ENCODE results near the gene ETDC. TPM values are rescaled to one million over a fixed set of nuclear protein-coding genes. Genes with fewer than 3 reads are reported as not detected.

ETDC gene
- total RNA-seq (2012; rRNA removed) (not detected in 2 replicates), polyA plus RNA-seq (2012; rRNA removed) (not detected in 2 replicates), Bru-seq, nascent RNA (not detected), BruChase-seq, experiment 1, labeled RNA remaining after a 6-hour chase (not detected), BruChase-seq, experiment 2, labeled RNA remaining after a 2-hour chase (not detected)
- not detected in 2 replicates for polyA plus RNA-seq (2012; cell fraction: cytosol; rRNA removed)
- not detected in 2 replicates for polyA plus RNA-seq (2012; cell fraction: nucleus; rRNA removed; ENCODE audit: low replicate concordance)
- long read RNA-seq: 0 reads

- H3K27ac ChIP-seq (ENCODE audit: insufficient read depth, low read length): no peak within 1 kb of the TSS
- H3K18ac ChIP-seq (ENCODE audit: low read depth, low read length): no peak within 1 kb of the TSS
- no peak within 1 kb of the TSS for H3K4me3 ChIP-seq (ENCODE audit: insufficient read depth, low read depth, low read length)
- H2AK9ac ChIP-seq (replicated peaks; ENCODE audit: low read depth, low read length, poor library complexity): no peak within 1 kb of the TSS
- no TSS peak for BruUV-seq (replicated peaks)
- no peak within 1 kb of the TSS for H2BK120ac ChIP-seq (ENCODE audit: low read depth, low read length)
- H3K79me1 ChIP-seq (ENCODE audit: low read depth in 1 of 2, low read length in 2 of 2): peaks cover 0 to 3% of the 10 kb centered on the region in 2 experiments; a peak in 2 of 4 replicates
- ATAC-seq (ENCODE audit: low read depth) (no peak), DNase-seq (no peak)
- no peaks in the 10 kb centered on the region for H4K20me1 ChIP-seq (ENCODE audit: insufficient read depth, low read length)
- H3K9ac ChIP-seq (ENCODE audit: low read depth, low read length): no peak within 1 kb of the TSS
- intact Hi-C loops (cut with micrococcal nuclease) (no loop called here), in situ Hi-C loops (cut with MboI; ENCODE audit: low sequenced_read_pairs) (no loop called here), dilution Hi-C loops (cut with HindIII; ENCODE audit: low sequenced_read_pairs, unreplicated experiment) (no loop called here)
- no peak within 1 kb of the TSS for H3K4me2 ChIP-seq (ENCODE audit: low read depth, low read length)
- no peaks in the 10 kb centered on the region; the same call in 1 of the 2 replicates for H3K27me3 ChIP-seq (ENCODE audit: control insufficient read depth, insufficient read depth, low read length)
- no CpG with 5 or more reads among the region's 1 CpG for WGBS, 2 experiments (ENCODE audit: extremely low coverage in 2 of 2, insufficient read length in 1 of 2)
- no peak within 1 kb of the TSS for H4K8ac ChIP-seq (ENCODE audit: low read depth in 2 of 2, low read length in 2 of 2)
- H3K4ac ChIP-seq (ENCODE audit: low read depth, low read length): no peak within 1 kb of the TSS
- H2BK5ac ChIP-seq (ENCODE audit: low read depth, low read length, poor library complexity, severe bottlenecking): no peak within 1 kb of the TSS
- H4K5ac ChIP-seq (ENCODE audit: low read depth, low read length): no peak within 1 kb of the TSS
- H2BK20ac ChIP-seq (ENCODE audit: low read depth, low read length): no peak within 1 kb of the TSS
- CTCF ChIA-PET: no interaction called here
- H2AFZ ChIP-seq (replicated peaks; ENCODE audit: low read length, poor library complexity): no peak within 1 kb of the TSS
- H2BK15ac ChIP-seq (ENCODE audit: low read depth, low read length): no peak within 1 kb of the TSS
- no peaks in the 10 kb centered on the region for H3K4me1 ChIP-seq (ENCODE audit: control insufficient read depth, insufficient read depth, low read length)
- POLR2A ChIA-PET (ENCODE audit: unreplicated experiment): no interaction called here
- H3K14ac ChIP-seq (replicated peaks; ENCODE audit: low read depth, low read length): no peak within 1 kb of the TSS
- H3K9me3 ChIP-seq (ENCODE audit: control insufficient read depth, insufficient read depth, low read length): no peaks in the 10 kb centered on the region
- no peaks in the 10 kb centered on the region for H3K9me1 ChIP-seq (ENCODE audit: insufficient read depth, low read length)
- no peaks in the 10 kb centered on the region for H3K36me3 ChIP-seq (ENCODE audit: control insufficient read depth, insufficient read depth, low read length)
- TF ChIP-seq CTCF (conservative IDR thresholded peaks at IDR 0.05; ENCODE audit: low read depth, low read length) (no peak), RCOR1 (IDR thresholded peaks at IDR 0.05; ENCODE audit: insufficient replicate concordance, low read length) (no peak), BHLHE40 (IDR thresholded peaks at IDR 0.05; ENCODE audit: low read depth, low read length) (no peak), MAFK (IDR thresholded peaks at IDR 0.05; ENCODE audit: low read depth, low read length) (no peak), FOS (IDR thresholded peaks at IDR 0.05; ENCODE audit: low read depth, low read length) (no peak), CEBPB (IDR thresholded peaks at IDR 0.05; ENCODE audit: low read depth, low read length) (no peak), RAD21 (IDR thresholded peaks at IDR 0.05; ENCODE audit: low read length) (no peak), MAZ (IDR thresholded peaks at IDR 0.05; ENCODE audit: borderline replicate concordance, low read depth, low read length) (no peak), CHD1 (IDR thresholded peaks at IDR 0.05; ENCODE audit: low read depth, low read length) (no peak), POLR2A (IDR thresholded peaks at IDR 0.05; ENCODE audit: low read depth, low read length) (no peak), RFX5 (IDR thresholded peaks at IDR 0.05; ENCODE audit: low read depth, low read length) (no peak), MXI1 (IDR thresholded peaks at IDR 0.05; ENCODE audit: borderline replicate concordance, low read depth, low read length) (no peak), NFE2L2 (IDR thresholded peaks at IDR 0.05; ENCODE audit: low read depth, low read length) (no peak), ELK1 (IDR thresholded peaks at IDR 0.05; ENCODE audit: borderline replicate concordance, low read depth, low read length) (no peak), SMC3 (IDR thresholded peaks at IDR 0.05; ENCODE audit: low read depth, low read length) (no peak)
- TF ChIP-seq, protein P1, sequence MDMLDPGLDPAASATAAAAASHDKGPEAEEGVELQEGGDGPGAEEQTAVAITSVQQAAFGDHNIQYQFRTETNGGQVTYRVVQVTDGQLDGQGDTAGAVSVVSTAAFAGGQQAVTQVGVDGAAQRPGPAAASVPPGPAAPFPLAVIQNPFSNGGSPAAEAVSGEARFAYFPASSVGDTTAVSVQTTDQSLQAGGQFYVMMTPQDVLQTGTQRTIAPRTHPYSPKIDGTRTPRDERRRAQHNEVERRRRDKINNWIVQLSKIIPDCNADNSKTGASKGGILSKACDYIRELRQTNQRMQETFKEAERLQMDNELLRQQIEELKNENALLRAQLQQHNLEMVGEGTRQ (IDR thresholded peaks at IDR 0.05; ENCODE audit: low read depth, low read length): no peak
- H3K23ac ChIP-seq (ENCODE audit: low read depth, low read length): no peak within 1 kb of the TSS
- H3K56ac ChIP-seq (ENCODE audit: extremely low read depth, insufficient read depth, low read length): no peak within 1 kb of the TSS
- H2AK5ac ChIP-seq (ENCODE audit: low read depth, low read length): no peak within 1 kb of the TSS
- no peak within 1 kb of the TSS for H4K91ac ChIP-seq (ENCODE audit: insufficient read depth, low read depth, low read length)
Observed at GRCh38 chrX:135309430-135309923, at the start of gene ETDC. TSS of gene ETDC (plus strand) at chrX:135309480. CDS start at chrX:135309480, 0 bp downstream.
